ENCODE data around the gene NHLRC4. TPM values are rescaled to one million over a fixed set of nuclear protein-coding genes. Genes with fewer than 3 reads are reported as not detected.

Gene NHLRC4
- total and polyA plus RNA-seq, 2 of the 4 experiments (the other 2 are of a cell fraction): 0.72 to 0.84 TPM

GRCh38 chr16:595942-596735 is 29.3 kb downstream of the NHLRC4 start:
- Histone ChIP-seq H3K9me1 (ENCODE audit: insufficient read depth, low read length) (peaks cover 6% of the 10 kb centered on the region; the same call in 1 of the 2 replicates), H4K91ac (ENCODE audit: insufficient read depth, low read depth, low read length) (no peak overlapping the region), H3K9me3 (ENCODE audit: control insufficient read depth, insufficient read depth, low read length) (no peaks in the 10 kb centered on the region), H3K27me3 (ENCODE audit: control insufficient read depth, insufficient read depth, low read length) (no peaks in the 10 kb centered on the region), H3K9ac (ENCODE audit: low read depth, low read length) (no peak overlapping the region), H3K56ac (ENCODE audit: extremely low read depth, insufficient read depth, low read length) (no peak overlapping the region), H3K4me3 (ENCODE audit: insufficient read depth, low read depth, low read length) (no peak overlapping the region), H3K4me2 (ENCODE audit: low read depth, low read length) (no peak overlapping the region), H2BK120ac (ENCODE audit: low read depth, low read length) (no peak overlapping the region), H2AFZ (replicated peaks; ENCODE audit: low read length, poor library complexity) (no peak overlapping the region), H3K18ac (ENCODE audit: low read depth, low read length) (no peak overlapping the region), H2AK9ac (replicated peaks; ENCODE audit: low read depth, low read length, poor library complexity) (no peak overlapping the region), H3K14ac (replicated peaks; ENCODE audit: low read depth, low read length) (no peak overlapping the region), H4K20me1 (ENCODE audit: insufficient read depth, low read length) (peaks cover 54% of the 10 kb centered on the region), H2BK15ac (ENCODE audit: low read depth, low read length) (no peak overlapping the region), H3K23ac (ENCODE audit: low read depth, low read length) (no peak overlapping the region), H2BK5ac (ENCODE audit: low read depth, low read length, poor library complexity, severe bottlenecking) (no peak overlapping the region), H2AK5ac (ENCODE audit: low read depth, low read length) (no peak overlapping the region), H3K36me3 (ENCODE audit: control insufficient read depth, insufficient read depth, low read length) (peaks cover 8% of the 10 kb centered on the region; the same call in 1 of the 2 replicates), H2BK20ac (ENCODE audit: low read depth, low read length) (no peak overlapping the region), H3K27ac (ENCODE audit: insufficient read depth, low read length) (no peak overlapping the region), H3K79me1 (ENCODE audit: low read depth in 1 of 2, low read length in 2 of 2) (peaks cover 19 to 85% of the 10 kb centered on the region in 2 experiments; a peak in 3 of 4 replicates), H4K5ac (ENCODE audit: low read depth, low read length) (no peak overlapping the region), H4K8ac (ENCODE audit: low read depth in 2 of 2, low read length in 2 of 2) (no peak overlapping the region), H3K4me1 (ENCODE audit: control insufficient read depth, insufficient read depth, low read length) (peaks cover 2% of the 10 kb centered on the region; the same call in 1 of the 2 replicates), H3K4ac (ENCODE audit: low read depth, low read length) (no peak overlapping the region)
- ChIA-PET POLR2A (ENCODE audit: unreplicated experiment) (no interaction called here), CTCF (no interaction called here)
- dilution Hi-C loops (cut with HindIII; ENCODE audit: low sequenced_read_pairs, unreplicated experiment): no loop called here
- WGBS, 2 experiments (ENCODE audit: extremely low coverage in 2 of 2, insufficient read length in 1 of 2): 93% methylated on average over 32 of the region's 34 CpGs; no CpG with 5 or more reads in 1 of the 2 experiments
- no TSS peak for BruUV-seq (replicated peaks)
- ATAC-seq (ENCODE audit: low read depth) (no peak), DNase-seq (no peak)
- in situ Hi-C loops (cut with MboI; ENCODE audit: low sequenced_read_pairs): no loop called here
- intact Hi-C loops (cut with micrococcal nuclease): no loop called here
- no peak for TF ChIP-seq SMC3 (IDR thresholded peaks at IDR 0.05; ENCODE audit: low read depth, low read length)
- TF ChIP-seq POLR2A (IDR thresholded peaks at IDR 0.05; ENCODE audit: low read depth, low read length): no peak
- no peak for TF ChIP-seq NFE2L2 (IDR thresholded peaks at IDR 0.05; ENCODE audit: low read depth, low read length)
- TF ChIP-seq RFX5 (IDR thresholded peaks at IDR 0.05; ENCODE audit: low read depth, low read length): no peak
- TF ChIP-seq FOS (IDR thresholded peaks at IDR 0.05; ENCODE audit: low read depth, low read length): no peak
- no peak for TF ChIP-seq MAZ (IDR thresholded peaks at IDR 0.05; ENCODE audit: borderline replicate concordance, low read depth, low read length)
- no peak for TF ChIP-seq MAFK (IDR thresholded peaks at IDR 0.05; ENCODE audit: low read depth, low read length)
- TF ChIP-seq, protein P1, sequence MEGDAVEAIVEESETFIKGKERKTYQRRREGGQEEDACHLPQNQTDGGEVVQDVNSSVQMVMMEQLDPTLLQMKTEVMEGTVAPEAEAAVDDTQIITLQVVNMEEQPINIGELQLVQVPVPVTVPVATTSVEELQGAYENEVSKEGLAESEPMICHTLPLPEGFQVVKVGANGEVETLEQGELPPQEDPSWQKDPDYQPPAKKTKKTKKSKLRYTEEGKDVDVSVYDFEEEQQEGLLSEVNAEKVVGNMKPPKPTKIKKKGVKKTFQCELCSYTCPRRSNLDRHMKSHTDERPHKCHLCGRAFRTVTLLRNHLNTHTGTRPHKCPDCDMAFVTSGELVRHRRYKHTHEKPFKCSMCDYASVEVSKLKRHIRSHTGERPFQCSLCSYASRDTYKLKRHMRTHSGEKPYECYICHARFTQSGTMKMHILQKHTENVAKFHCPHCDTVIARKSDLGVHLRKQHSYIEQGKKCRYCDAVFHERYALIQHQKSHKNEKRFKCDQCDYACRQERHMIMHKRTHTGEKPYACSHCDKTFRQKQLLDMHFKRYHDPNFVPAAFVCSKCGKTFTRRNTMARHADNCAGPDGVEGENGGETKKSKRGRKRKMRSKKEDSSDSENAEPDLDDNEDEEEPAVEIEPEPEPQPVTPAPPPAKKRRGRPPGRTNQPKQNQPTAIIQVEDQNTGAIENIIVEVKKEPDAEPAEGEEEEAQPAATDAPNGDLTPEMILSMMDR (conservative IDR thresholded peaks at IDR 0.05; ENCODE audit: low read depth, low read length): no peak
- TF ChIP-seq USF2 (IDR thresholded peaks at IDR 0.05; ENCODE audit: low read depth, low read length): no peak
- TF ChIP-seq CHD1 (IDR thresholded peaks at IDR 0.05; ENCODE audit: low read depth, low read length): no peak
- TF ChIP-seq RCOR1 (IDR thresholded peaks at IDR 0.05; ENCODE audit: insufficient replicate concordance, low read length): no peak
- no peak for TF ChIP-seq BHLHE40 (IDR thresholded peaks at IDR 0.05; ENCODE audit: low read depth, low read length)
- no peak for TF ChIP-seq CEBPB (IDR thresholded peaks at IDR 0.05; ENCODE audit: low read depth, low read length)
- no peak for TF ChIP-seq MXI1 (IDR thresholded peaks at IDR 0.05; ENCODE audit: borderline replicate concordance, low read depth, low read length)
